ENCODE measurements around the gene PRORP. TPM values are rescaled to one million over a fixed set of nuclear protein-coding genes. Genes with fewer than 3 reads are reported as not detected.

PRORP gene
- total RNA-seq, 1 donor from 2014 or later = 50.3 TPM

- Histone ChIP-seq H4K20me1 (ENCODE audit: low read depth) (no peaks in the 10 kb centered on the region), H3K36me3 (peaks cover 4% of the 10 kb centered on the region), H3K27me3 (no peaks in the 10 kb centered on the region), H3K79me2 (ENCODE audit: low read depth) (peaks cover 57% of the 10 kb centered on the region), H3K27ac (no peak overlapping the region), H3K4me3 (peak overlapping the region; percentile 82), H3K9ac (peak overlapping the region; percentile 55), H3F3A (ENCODE audit: low read depth) (peaks cover 16% of the 10 kb centered on the region), H3K9me3 (ENCODE audit: low read depth) (no peaks in the 10 kb centered on the region), H3K4me2 (peak overlapping the region; percentile 89), H3K4me1 (peaks cover 6% of the 10 kb centered on the region), H2AFZ (replicated peaks) (no peak overlapping the region)
- peak overlapping the region; percentile 99 for H3K4me3 Mint-ChIP-seq
- H3K27me3 Mint-ChIP-seq (ENCODE audit: insufficient read depth, low read depth) = peaks cover 7% of the 10 kb centered on the region
- peaks cover 20% of the 10 kb centered on the region for H3K36me3 Mint-ChIP-seq
- peaks cover 32% of the 10 kb centered on the region for H3K4me1 Mint-ChIP-seq
- peak overlapping the region; percentile 100 for H3K27ac Mint-ChIP-seq
- TF ChIP-seq EZH2 (IDR thresholded peaks at IDR 0.05) (no peak), CTCF (IDR thresholded peaks at IDR 0.05) (no peak), EZH2phosphoT487 (IDR thresholded peaks at IDR 0.05) (no peak)
- DNase-seq (ENCODE audit: low spot score) = no peak
- H3K9me3 Mint-ChIP-seq = no peaks in the 10 kb centered on the region
Observed at GRCh38 chr14:35123388-35123703, 994 bp downstream of the PRORP start.

- H3K36me3 ChIP-seq = peaks cover 4% of the 10 kb centered on the region
- no peak for DNase-seq (ENCODE audit: low spot score)
- H3K4me3 ChIP-seq = peak overlapping the region; percentile 82
- TF ChIP-seq EZH2phosphoT487 (IDR thresholded peaks at IDR 0.05) (no peak), CTCF (IDR thresholded peaks at IDR 0.05) (no peak), EZH2 (IDR thresholded peaks at IDR 0.05) (no peak)
- no peak overlapping the region for H2AFZ ChIP-seq (replicated peaks)
- H3K27me3 ChIP-seq = no peaks in the 10 kb centered on the region
- no peaks in the 10 kb centered on the region for H3K9me3 ChIP-seq (ENCODE audit: low read depth)
- Mint-ChIP-seq H3K27me3 (ENCODE audit: insufficient read depth, low read depth) (peaks cover 7% of the 10 kb centered on the region), H3K4me3 (peak overlapping the region; percentile 99), H3K36me3 (peaks cover 25% of the 10 kb centered on the region), H3K9me3 (no peaks in the 10 kb centered on the region), H3K27ac (no peak overlapping the region), H3K4me1 (peaks cover 32% of the 10 kb centered on the region)
- no peak overlapping the region for H3K9ac ChIP-seq
- no peak overlapping the region for H3K27ac ChIP-seq
- H3F3A ChIP-seq (ENCODE audit: low read depth) = peaks cover 16% of the 10 kb centered on the region
- peak overlapping the region; percentile 89 for H3K4me2 ChIP-seq
- no peaks in the 10 kb centered on the region for H4K20me1 ChIP-seq (ENCODE audit: low read depth)
- peaks cover 6% of the 10 kb centered on the region for H3K4me1 ChIP-seq
- H3K79me2 ChIP-seq (ENCODE audit: low read depth) = peaks cover 63% of the 10 kb centered on the region
Observed at GRCh38 chr14:35124127-35124526, 1.8 kb downstream of the PRORP start.

- Histone ChIP-seq H3K4me2 (no peak overlapping the region), H3K4me1 (no peaks in the 10 kb centered on the region), H3K4me3 (no peak overlapping the region), H3K36me3 (no peaks in the 10 kb centered on the region), H3K27me3 (no peaks in the 10 kb centered on the region), H3K27ac (no peak overlapping the region), H3K9ac (no peak overlapping the region), H2AFZ (replicated peaks) (no peak overlapping the region), H3K79me2 (ENCODE audit: low read depth) (peaks cover 20% of the 10 kb centered on the region), H3F3A (ENCODE audit: low read depth) (no peaks in the 10 kb centered on the region), H4K20me1 (ENCODE audit: low read depth) (no peaks in the 10 kb centered on the region), H3K9me3 (ENCODE audit: low read depth) (no peaks in the 10 kb centered on the region)
- H3K4me3 Mint-ChIP-seq = no peak overlapping the region
- no peak for DNase-seq (ENCODE audit: low spot score)
- no peak overlapping the region for H3K27ac Mint-ChIP-seq
- peaks cover 11% of the 10 kb centered on the region for H3K9me3 Mint-ChIP-seq
- no peaks in the 10 kb centered on the region for H3K27me3 Mint-ChIP-seq (ENCODE audit: insufficient read depth, low read depth)
- H3K4me1 Mint-ChIP-seq = no peaks in the 10 kb centered on the region
- peaks cover 32% of the 10 kb centered on the region for H3K36me3 Mint-ChIP-seq
- TF ChIP-seq CTCF (IDR thresholded peaks at IDR 0.05) (no peak), EZH2 (IDR thresholded peaks at IDR 0.05) (no peak), EZH2phosphoT487 (IDR thresholded peaks at IDR 0.05) (no peak)
Observed at GRCh38 chr14:35133542-35134328, 11.4 kb downstream of the PRORP start.

All from neural progenitor cell (in vitro differentiated cells).